Measurements from ENCODE around the gene F12.

The F12 gene

GRCh38 chr5:177447066-177447610 is 37.8 kb upstream of the F12 start:
- peak; percentile 32 for DNase-seq (ENCODE audit: extremely low spot score, insufficient read length, low read depth)
- peak; percentile 5 for FAIRE-seq

DNA sequence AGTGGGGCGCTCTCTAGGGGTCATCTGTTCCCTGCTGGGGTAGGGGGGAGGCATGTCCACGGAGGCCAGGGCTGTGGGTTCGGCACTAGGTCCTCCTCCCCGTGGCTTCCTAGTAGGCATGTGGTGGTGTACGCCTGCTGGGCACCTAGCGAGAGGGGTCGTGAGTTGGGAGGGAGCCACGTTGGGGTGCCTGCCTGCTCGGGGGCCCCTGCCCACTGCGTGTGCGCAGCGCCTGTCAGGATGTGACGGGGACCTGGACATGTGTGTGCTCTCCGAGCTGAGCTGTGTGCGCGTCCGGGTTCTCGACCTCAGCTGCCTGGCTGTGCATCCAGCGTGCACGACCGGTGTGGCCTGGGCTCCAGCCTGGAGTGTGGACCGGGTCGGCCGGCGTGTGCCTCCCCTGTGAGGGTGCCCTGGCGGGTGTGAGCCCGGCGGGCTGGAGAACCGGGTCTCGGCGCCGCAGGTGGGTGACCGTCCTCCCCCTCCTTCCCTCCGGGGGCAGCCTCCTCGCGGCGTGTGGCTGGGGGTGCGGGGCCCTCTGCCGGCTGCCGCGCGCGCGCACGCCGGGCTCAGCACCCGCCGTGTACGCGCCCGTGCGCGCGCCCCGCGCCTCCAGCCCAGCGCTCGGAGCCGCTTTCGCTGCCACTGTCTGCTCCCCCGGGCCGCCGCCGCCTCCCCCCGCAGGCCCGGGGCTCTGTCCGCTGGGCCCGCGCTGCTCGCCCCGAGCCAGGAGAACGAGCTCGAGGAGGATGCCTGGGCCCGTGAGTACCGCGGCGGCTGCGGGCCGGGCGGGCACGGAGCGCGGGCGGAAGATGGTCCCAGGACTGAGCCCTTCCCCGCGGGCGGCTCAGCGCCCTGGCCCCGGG is 37.1 kb upstream of the F12 start, which contains the start of gene PRR7:
TSS of gene PRR7 (plus strand) at position 615 of the 866 bp plus-strand sequence. CDS start 8,254 bp downstream, outside the sequence.
- peak; percentile 70 for DNase-seq (ENCODE audit: extremely low spot score, insufficient read length, low read depth)
- peak; percentile 83 for FAIRE-seq

GRCh38 chr5:177445917-177446199 is 36.5 kb upstream of the F12 start:
- DNase-seq (ENCODE audit: extremely low spot score, insufficient read length, low read depth) (no peak), FAIRE-seq (no peak)

DNA sequence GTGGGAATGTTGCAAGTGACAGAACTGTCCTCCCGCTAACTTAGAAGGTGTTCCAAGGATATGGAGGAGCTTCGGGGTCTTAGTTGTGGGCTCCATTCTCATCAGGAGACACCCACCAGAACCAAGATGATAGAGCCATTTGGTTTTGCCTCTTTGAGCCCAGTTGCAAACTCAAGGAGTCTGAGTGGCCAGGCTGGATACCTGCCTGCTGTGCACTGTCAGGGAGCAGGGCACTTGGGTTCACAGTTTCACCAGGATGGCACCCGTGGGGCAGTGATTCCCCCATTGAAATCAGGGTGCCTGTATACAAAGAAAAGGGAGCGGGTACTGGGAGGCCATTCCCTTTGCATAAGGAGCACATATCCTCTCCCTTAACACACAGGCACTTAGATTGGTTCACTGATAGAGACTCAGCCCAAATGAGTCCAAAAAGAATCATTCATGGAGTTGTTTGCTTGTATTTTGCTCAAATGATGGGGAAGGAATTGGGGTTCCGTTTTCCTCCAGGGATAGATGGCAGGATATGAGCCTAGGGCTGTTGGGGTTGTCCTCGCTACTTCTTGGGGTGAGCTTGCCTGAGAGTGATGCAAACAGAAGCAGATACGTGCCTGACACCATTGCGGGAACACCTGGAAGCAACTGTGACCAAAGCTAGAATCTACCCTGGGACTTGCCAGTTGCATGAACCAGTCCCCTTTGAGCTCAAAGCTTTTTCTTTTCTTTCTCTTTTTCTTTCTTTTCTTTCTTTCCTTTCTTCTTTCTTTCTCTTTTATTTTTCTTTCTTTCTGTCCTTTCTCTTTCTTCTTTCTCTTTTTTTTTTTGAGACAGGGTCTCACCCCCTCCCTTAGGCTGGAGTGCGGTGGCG is 35.9 kb upstream of the F12 start:
- peak; percentile 60 for FAIRE-seq
- DNase-seq (ENCODE audit: extremely low spot score, insufficient read length, low read depth): no peak

- DNase-seq (ENCODE audit: extremely low spot score, insufficient read length, low read depth): no peak
- FAIRE-seq: peak; percentile 57
Observed at GRCh38 chr5:177444106-177445051, 35.0 kb upstream of the F12 start.

DNA sequence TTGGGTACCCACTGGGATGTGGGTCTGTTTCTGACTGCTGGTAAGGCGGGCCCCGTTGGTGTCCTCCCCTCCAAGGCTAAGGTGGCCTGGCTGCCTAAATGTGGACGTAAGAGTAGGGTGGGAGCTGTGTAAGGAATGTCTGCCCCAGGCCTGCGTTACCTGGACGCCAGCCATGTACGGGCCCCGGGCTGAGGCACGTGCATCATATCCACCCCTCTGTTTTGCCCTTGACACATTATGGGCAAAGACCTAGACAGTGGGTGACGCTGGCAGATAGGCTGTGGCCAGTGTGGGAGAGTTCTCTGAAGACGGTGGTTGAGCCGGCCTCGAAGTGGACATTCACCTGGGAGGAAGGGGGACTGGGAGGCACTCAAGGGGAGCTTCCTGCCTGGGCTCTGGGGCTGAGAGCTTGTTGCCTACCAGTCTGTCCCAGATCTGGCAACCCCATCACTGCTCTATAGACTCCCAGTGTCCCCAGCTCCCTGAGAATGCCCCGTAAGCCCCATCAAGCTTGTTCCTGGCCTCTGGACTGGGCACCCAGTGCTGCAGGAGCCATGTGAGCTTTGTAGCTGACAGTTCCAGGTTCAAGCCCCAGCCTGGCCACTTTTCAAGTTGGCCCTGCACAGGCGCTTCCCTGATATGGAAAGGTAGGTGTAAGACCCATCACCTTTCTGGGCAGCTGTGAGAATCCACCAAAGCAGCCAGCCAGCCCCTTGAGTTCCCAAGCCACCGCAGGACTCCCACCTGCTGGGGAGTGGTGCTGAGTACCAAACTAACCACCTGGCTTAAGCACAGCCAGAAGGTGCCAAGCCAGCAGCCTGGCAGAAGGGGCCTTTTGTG is 34.0 kb upstream of the F12 start:
- no peak for DNase-seq (ENCODE audit: extremely low spot score, insufficient read length, low read depth)
- no peak for FAIRE-seq

GRCh38 chr5:177442066-177442826 is 32.9 kb upstream of the F12 start:
- DNase-seq (ENCODE audit: extremely low spot score, insufficient read length, low read depth) (no peak), FAIRE-seq (no peak)

GRCh38 chr5:177440990-177441780 is 31.8 kb upstream of the F12 start:
- DNase-seq (ENCODE audit: extremely low spot score, insufficient read length, low read depth) (no peak), FAIRE-seq (no peak)

- DNase-seq (ENCODE audit: extremely low spot score, insufficient read length, low read depth): no peak
- FAIRE-seq: no peak
Observed at GRCh38 chr5:177440211-177440989, 31.0 kb upstream of the F12 start.

DNA sequence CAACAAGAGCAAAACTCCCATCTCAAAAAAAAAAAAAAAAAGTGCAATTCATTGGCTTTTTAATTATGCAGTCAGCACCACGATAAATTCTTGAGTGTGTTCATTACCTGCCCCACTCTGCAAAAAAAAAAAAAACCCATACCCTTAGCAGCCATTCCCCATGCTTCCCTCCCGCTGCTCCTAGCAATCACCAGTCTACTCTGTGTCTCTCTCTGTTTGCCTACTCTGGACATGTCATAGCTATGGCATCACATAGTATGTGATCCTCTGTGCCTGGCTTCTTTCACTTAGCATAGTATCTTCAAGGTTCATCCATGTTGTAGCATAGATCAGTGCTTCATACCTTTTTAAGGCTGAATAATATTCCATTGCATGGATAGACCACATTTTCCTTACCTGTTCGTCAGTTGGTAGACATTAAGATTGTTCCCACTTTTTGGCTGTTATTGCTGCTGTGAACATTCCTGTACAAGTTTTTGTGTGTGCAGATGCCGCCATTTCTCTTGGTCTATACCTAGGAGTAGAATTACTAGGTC is 30.2 kb upstream of the F12 start:
- FAIRE-seq (no peak), DNase-seq (ENCODE audit: extremely low spot score, insufficient read length, low read depth) (no peak)

DNA sequence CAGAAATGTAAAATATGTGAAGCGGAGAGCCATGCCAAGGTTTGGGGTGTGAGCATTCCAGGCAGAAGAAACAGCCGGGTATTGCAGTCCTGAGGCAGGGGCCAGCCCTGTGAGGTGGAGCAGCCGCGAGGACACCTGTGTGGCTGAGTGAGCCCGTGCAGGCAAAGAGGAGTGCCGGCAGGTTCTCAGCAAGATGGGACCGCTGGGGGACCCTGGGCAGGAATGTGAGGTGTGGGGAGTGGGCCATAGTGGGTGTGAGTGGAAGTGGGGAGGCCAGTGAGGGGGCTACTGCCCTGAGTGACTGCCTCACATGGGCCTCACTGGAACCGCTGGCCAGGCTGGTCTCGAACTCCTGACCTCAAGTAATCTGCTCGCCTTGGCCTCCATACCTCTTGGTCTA is 29.1 kb upstream of the F12 start:
- DNase-seq (ENCODE audit: extremely low spot score, insufficient read length, low read depth): no peak
- FAIRE-seq: no peak

GRCh38 chr5:177437623-177438022 is 28.3 kb upstream of the F12 start:
- FAIRE-seq: no peak
- no peak for DNase-seq (ENCODE audit: extremely low spot score, insufficient read length, low read depth)

- DNase-seq (ENCODE audit: extremely low spot score, insufficient read length, low read depth) (no peak), FAIRE-seq (no peak)
Observed at GRCh38 chr5:177435847-177436536, 26.6 kb upstream of the F12 start.

GRCh38 chr5:177434942-177435738 is 25.8 kb upstream of the F12 start:
- DNase-seq (ENCODE audit: extremely low spot score, insufficient read length, low read depth) (no peak), FAIRE-seq (no peak)

DNA sequence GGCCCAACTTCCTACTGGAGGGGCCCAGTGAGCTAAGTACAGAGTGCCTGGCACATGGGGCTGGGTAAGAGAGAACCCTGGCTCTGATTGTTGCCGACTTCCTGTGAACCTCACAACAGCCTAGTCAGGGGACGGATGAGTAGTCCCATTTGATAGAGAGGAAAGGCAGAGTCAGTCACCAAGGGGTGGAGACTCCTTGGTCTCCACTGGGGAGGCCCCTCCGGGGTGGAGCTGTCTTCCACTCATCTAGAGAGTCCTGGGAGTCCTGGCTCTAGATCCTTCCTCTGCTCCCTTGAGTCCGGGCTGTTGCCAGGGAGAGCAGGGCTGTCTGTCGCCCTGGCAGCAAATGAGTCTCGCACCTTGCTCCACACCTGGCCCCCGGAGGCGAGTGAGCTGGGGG is 25.1 kb upstream of the F12 start:
- DNase-seq (ENCODE audit: extremely low spot score, insufficient read length, low read depth) (no peak), FAIRE-seq (no peak)
